Stimulated activated CD4-positive, alpha-beta T cell treated with anti-CD3 and anti-CD28 coated beads, Interleukin-1b, Interleukin-23, amount 100 ng/mL, for 48 hours (primary cell): ENCODE results near the gene ARMCX2.
A peak's percentile ranks its signal among the peaks of the same experiment; 100 is the strongest.
"Not testable (repeated sequence)": the region's sequence is repeated elsewhere in the genome, so short reads cannot be mapped to it uniquely, and the experiment has no call there.

Experiments
- DNase-seq: peaks from one replicate; pipeline ENCODE4 v3.0.0-alpha.2; 2020

Gene ARMCX2

DNA sequence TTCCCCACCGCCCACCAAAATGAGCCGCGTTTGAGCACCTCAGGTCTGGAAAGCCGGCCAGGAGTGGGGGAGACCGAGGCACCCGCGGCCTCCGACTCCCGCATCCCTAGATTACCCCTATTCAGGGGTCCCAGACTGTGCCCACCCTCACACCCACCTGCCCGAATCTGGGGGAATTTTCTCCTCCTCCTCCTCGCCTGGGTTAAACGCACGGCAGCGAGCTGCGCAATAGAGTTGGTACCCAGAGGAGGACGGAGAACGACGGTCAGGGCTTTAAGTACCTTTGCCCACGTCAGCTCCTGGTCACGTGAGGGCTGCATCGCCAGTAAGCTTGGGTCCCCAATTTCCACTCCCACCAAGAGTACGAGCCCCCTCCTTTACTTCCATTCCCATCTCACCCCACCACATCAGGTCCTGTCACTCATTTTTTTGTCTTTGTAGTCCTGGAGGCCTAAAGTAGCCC, at the start of gene ARMCX2:
Gene ARMCX2 (minus strand): TSS at position 250 of the 463 bp plus-strand sequence. CDS start 2,262 bp downstream, outside the sequence.
- no peak for DNase-seq

DNA sequence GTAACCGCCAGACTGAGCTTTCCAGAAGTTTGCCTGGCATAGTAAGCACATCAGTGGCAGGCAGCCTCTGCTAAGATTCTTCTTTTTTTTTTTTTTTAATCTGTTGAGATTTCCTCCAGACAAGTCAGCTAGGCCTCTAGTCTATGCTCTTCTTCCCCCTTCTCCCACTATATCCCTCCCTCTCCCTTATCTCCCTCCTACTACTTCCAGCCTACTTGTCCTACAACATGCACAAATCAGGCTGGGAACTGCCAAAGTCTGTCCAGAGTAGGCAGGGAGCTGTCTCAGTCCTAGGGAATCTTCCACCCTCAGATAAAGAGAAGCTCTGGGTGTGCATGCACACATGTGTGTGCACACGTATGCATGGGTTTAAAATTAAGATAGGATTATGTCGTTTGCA, 49.7 kb upstream of the ARMCX2 start:
- no peak for DNase-seq

DNA sequence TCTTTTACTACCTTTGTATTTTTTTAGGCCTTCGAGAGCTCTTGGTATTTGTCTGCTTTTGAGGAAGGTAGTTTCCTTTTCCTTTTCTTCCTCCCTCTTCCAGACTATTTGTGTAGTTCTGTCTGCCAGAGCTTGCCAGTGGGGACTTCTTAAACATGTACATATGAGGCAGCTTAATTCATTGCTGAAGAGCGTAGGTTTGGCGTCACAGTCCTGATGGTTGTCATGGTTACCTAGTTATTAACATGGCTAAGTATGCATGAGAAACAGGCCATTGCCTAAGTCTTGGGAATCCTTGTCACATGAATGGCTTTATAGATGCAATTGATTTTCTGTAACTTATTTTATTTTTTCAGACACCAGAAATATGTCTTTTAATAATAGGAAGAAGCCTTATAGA, 48.5 kb upstream of the ARMCX2 start:
- no peak for DNase-seq

DNA sequence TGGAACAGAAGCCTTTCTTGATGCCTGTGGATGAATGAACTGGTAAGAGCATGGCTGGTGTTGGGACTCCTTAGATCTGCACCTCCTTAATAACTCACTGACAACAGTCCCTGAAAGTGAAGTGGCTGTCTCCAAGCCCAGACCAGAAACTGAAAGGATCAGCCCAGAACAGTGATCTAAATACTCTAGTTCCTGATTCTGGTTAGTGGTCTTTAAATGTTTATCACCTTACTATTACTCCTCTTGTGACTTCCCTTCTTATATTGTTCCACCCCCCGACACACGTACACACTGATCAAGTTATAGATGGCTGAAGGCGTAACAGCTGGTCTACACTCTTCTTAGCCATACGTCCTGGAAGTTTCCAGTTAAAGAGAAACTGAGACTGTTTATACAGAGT, 33.8 kb upstream of the ARMCX2 start:
- no peak for DNase-seq

DNA sequence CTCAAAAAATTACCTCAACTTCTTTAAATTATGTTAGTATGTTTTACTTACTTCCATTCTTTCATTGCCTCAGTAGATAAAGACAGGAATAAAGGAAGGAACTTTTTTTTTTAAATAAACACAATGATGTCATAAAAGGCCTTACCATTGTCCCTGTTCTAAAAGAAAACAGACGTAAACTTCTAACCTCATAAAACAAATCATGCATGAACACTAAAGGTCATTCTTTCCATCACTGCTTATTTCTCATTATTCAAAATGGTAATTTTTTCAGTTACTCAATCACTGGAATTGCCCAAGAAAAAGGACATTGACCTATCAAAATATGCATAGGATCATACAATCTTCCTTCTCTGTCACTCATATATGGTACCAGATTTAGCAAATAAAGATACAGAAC, 32.2 kb upstream of the ARMCX2 start:
- no peak for DNase-seq

DNA sequence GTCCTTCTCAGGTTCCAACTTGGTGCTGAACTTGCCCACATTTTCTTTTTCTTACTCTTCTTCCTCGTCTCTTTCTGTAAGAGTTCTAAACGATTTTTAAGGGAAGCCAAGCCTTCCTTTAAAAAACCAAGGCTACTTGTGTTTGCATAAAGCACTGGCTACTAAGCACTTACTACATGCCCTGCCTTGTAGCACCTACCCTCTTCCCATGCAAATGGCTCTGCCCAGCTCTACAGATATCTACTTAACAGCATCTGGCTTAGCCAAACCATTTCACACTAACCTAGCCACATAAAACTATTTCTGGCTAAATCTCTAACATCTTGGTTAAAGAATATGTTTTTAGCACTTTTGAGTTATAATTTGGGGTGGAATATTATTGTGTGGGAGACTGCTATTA, 26.9 kb upstream of the ARMCX2 start:
- no peak for DNase-seq

DNA sequence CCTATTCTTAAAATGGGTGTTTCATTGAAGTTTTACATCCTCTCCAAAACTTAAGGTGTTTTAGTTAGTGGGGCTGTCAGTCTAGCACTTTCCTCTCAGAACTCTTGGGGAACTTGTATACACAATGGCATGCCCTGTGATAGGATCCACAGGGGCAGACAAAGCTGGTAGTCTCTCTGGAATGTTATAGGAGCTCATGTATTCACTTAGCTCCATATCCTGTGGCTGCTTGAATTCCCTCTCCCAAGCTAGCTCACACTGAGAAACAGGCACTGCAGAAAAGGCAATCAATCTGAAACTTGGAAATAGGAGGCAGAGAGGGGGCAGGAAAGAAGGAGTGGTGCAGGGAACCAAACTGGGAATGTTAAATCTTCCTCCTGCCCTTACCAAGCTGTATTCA, 26.3 kb upstream of the ARMCX2 start:
- no peak for DNase-seq

DNA sequence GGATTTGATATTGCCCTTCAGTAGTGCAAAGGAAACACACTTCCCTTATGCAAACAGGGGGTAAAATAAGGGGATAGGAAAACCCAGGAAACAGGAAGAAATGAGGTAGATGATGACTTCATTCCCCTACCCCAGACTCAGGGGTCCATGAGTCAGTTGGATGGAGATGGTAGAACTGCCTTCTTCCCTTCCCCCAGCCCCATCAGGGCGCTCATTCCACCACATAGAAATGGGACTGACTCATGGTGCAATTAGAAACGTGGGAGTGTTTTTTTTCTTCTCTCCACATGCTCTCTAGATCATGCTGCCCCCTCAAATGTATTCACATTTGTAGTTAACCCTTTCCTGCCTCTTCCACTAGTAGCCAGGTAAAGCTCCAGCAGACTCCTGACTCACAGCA, 23.1 kb upstream of the ARMCX2 start:
- DNase-seq: no peak

DNA sequence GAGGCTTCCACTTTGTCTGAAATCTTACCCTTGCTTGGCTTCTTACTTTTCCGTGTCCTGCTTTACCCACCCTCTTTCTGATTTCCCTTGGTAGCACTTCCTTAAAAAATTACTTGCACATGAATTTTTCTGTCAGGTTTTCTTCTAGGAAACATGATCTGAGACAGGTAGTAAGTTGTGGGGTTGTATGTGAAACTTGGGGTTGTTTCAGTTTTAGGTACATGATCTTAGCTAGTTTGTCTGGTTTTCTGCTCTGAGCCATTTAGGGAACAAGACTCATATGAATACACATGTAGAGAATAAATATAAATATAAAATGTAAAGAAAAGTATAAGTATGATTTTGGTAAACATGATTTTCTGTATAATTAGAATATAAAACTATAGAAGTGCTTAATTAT, 17.4 kb upstream of the ARMCX2 start:
- no peak for DNase-seq

DNA sequence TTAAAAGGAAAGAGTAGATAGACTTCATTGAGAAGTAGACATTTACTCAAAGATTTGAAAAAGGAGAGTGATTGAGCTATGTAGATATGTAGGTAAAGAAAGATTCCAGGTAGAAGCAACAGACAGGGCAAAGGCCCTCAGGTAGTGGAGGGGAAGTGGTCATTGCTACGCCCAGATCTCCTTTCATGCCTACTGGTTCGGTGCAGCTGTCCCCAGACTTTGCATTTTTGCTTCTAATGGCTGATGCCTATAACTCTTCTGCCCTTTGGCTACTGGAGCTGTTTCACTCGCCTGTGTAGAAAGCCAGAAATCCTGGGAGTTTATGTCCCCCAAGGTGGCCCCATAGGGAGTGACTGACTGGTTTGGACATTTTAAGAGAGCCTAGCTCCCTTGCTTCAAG, 16.9 kb upstream of the ARMCX2 start:
- DNase-seq: no peak

DNA sequence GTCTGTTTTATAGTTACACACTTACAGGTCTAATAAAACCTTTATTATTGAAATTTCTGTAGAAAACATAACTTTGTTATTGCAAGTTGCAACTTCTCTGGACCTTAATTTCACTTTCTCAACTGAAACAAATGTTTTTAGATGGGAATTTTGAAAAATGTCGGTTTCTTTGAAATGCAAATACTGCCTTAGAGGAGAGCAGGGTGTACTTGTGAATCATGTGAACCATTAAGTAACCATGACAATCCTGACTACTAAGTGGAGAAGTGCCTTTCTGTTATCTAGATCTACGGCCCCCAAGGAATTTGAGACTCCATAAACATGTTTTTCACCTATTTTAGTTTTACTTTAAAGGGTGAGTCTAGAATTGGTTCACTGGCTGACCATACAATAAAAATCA, 8.5 kb upstream of the ARMCX2 start:
- DNase-seq: no peak

DNA sequence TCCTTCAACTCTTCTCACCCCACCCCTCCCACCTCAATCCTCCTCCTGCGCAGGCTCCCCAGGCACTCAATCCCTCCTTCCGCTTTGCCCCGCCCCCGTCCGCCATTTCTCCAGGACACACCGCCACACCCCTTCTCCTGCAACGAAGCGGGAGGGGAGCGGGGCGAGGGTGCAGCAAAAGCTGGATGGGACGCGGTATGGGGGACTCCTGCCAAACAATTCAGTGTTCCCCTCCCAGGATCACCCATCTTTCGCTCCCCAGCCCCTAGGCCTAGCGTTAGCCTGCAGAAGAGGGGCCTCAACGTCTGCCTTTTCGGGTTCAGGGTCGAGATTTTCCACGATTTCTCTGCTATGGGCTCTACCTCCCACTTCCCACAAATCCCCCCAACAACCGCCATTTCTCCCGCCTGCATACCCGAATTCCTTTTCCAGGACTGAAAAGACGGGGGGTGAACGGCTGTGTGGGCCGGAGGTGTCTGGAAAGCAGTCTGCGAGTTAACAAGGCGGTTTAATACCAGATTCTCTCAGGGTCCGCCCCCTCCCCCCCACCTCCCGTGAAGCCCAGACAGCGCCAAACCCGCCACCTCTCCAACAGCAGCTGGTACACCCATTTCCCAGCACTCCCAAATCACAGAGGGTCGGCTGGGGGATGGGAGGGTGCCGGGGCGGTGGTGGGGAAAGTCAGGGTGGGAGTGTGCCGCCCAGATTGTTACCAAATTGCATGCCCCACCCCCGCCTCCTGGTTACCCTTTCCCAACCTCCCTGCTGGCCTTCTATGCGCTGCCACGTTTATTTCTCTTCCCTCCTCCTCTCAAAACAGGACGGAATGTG, 774 bp downstream of the ARMCX2 start:
- peak; percentile 66 for DNase-seq

DNA sequence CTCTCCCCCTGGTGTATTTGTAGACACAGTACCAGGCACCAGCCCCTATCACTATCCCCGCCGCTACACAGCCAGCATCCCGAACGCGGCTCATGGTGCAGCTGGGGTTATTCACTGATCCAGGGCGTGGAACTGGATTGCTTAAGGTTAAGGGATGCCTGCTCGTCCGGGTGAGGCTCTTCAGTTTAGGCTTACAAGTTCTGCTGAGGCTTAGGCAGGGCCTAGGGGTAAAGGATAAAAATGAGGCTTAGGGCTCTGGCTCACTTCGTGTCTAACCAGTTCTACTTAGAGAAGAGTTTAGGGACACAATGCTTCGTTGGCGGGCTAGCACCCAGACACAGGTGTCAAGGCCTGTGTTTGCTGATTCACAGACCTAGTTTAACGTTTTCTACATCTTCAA, 2.2 kb downstream of the ARMCX2 start:
- no peak for DNase-seq

DNA sequence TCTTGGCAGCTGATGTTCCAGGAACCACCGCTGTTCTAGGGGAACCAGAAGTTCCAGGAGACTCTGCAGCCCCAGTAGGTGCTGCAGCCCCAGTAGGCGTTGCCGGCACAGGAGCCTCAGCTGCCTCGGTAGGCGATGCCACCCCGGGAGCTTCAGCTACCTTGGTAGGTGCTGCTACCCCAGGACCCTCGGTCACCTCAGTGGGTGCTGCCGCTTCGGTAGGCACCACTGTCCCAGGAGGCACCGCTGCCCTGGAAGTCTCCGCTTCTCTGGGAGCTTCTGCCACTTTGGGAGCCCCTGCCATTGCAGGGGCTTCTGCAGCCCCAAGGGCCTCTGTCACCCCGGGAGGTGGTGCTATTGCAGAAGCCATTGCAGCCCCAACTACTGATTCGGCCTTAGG, 2.8 kb downstream of the ARMCX2 start:
- DNase-seq: no peak

DNA sequence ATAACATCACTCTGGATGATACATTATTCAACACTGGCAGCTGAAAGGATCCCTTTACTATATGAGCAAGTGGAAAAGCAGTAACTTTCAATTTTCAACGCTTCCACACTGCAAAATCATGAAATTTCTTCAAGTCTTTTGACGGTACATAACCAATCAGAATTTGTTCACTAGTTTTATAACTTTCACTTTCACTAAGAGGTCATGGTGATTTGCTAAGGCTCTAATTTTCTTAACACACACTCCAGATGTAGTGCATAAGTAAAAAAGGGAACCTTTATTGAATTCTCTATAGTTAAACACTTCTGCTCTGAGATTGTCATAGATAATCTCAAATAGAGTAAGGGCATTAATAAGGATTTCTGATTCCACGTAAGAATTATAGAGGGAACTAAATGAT, 4.1 kb downstream of the ARMCX2 start:
- DNase-seq: no peak

DNA sequence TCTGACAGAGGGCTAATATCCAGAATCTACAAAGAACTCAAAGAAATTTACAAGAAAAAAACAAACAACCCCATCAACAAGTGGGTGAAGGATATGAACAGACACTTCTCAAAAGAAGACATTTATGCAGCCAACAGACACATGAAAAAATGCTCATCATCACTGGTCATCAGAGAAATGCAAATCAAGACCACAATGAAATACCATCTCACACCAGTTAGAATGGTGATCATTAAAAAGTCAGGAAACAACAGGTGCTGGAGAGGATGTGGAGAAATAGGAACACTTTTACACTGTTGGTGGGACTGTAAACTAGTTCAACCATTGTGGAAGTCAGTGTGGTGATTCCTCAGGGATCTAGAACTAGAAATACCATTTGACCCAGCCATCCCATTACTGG, 11.9 kb downstream of the ARMCX2 start:
- DNase-seq: not testable (repeated sequence)

DNA sequence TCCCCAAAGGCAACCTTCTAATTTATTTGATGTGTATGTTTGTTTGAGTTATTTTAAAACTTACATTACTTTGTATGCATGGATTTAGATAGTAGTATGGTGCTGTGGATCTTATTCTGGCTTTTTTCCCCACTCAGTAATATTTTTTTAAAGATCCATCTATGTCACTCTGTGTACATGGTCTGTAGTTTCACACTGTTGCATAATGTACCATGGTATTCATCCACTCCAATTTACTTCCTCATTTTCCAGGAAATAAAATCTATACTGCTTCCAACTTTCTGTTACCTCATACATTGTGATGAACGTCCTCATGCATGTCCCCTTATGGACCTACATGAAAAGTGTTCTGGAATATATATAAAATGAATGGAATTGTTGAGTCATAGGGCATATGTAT, 17.6 kb downstream of the ARMCX2 start:
- DNase-seq: no peak

DNA sequence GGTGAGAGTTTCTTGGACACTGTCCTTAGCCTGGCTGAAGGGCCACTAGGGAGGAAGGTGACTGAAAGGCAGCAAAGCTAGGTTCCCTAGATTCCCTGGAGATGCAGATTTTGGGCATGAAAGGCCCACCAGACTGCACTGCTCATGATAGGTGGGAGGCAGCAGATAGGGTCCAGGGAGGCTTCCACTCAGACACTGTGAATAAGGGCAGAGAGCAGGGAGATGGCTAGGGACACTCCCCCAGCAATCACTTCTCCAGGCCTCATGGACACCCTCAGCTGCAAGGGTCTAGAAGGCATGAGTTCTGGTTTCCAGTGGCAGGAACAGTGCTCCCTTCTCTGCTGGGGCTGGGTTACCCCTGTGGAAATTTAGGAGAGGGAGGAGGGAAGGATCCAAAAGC, 20.1 kb downstream of the ARMCX2 start:
- DNase-seq: no peak

DNA sequence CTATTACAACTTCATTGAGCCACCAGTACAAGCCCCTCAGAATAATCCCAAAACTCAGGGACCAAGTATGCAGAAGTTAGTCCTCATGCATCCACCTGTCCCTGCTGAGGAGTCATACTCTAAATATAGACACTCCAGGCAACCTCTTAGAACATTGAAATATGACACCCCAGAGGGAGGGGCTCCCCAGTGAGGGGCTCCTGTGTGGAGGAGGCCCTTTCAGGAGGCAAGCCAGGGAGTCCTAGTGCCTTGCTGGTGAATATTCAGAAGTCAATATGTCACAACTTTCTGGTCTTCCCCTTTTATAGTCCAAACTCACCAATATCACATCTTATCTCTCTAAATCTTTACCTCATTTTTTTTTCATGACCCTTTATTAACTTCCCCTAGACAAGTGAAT, 40.3 kb downstream of the ARMCX2 start:
- no peak for DNase-seq

DNA sequence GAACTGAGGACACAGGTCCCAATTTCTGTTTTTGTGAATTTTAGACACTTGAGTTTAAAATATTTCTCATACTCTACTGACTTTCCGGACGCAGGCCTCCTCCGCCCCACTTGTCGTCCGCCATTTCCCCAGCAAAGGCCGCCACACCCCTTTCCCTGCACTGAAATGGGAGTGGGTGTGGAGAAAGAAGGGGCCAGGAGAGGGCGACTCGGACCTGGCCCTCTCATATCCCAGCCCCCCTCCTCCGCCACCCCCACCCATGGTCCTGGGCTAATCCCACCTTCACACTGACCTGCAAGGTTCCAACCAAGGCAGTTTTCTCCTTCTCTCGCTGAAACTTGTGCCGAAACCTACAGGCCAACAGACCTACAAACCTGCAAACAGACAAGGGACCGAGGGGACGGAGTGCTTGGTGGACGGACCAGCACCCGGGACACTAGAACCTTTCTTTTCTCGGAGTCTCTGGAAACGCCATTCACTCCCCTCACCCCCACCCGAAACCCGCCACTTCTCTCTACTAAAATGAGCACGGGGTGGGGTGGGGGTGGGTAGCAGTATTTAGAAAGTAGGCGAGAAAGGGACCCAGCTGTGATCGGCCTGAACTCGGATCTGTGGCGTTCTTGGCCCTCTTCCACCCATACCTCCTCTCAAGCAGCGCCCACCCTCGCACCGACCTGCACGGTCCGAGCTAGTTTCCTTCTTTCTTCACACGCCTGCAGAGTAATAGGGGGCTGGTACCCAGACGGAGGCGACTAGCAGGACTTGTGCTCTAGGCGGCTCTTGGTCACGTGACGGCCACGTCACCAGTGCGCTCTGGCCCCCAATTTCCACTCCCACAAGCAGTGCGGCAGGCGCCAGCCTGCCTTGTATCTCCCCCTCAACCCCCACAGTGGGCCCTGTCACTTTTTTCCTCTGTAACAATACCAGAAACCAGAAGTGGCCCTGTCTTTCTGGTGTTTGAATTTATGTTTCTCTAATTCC, 42.1 kb downstream of the ARMCX2 start, which contains the start of gene ARMCX6:
Gene ARMCX6 (minus strand): TSS at position 790 of the 981 bp plus-strand sequence. CDS start 1,380 bp downstream, outside the sequence.
- DNase-seq: peak; percentile 71

DNA sequence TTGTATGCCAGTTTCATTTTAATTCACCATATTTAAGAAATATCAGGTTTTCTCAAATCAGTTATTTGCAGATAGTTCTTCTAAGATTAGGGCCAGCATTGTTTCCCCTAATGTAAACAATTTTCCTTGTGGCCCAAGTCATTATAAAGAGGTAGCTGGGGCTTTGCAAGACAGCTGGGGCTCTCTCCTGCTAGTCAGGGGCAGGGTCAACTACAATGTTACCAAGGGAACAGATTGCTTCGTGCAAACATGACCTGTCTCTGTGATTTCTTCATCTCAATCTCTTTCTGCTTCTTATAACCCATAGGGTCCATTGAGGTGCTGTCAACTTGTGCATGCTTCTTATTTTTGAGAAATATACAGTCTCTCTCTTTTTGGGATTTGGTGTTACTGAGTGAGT, 53.9 kb downstream of the ARMCX2 start:
- DNase-seq: no peak
